Muscle layer of colon (tissue), 2 donors: ENCODE results near the gene SNX5.

Experiments
- H3K27ac ChIP-seq: one replicate; pipeline ENCODE4 v1.7.0; 2013; ENCODE audit warnings: low read depth, mild to moderate bottlenecking, low read length, moderate library complexity
- H3K27me3 ChIP-seq, 2 donors: one replicate each; pipeline ENCODE4 v1.7.0; 2013; ENCODE audit warnings: low read length in 2 of 2, mild to moderate bottlenecking in 2 of 2; ENCODE audit not compliant: insufficient read depth in 2 of 2, control insufficient read depth in 1 of 2
- H3K36me3 ChIP-seq: one replicate; pipeline ENCODE4 v1.7.0; 2013; ENCODE audit warnings: mild to moderate bottlenecking, low read length; ENCODE audit not compliant: insufficient read depth
- H3K4me1 ChIP-seq: one replicate; pipeline ENCODE4 v1.7.0; 2013; ENCODE audit warnings: mild to moderate bottlenecking, low read length; ENCODE audit not compliant: insufficient read depth
- H3K4me3 ChIP-seq, 2 donors: one replicate each; pipeline ENCODE4 v1.7.0; 2013; ENCODE audit warnings: low read length in 2 of 2, low read depth in 1 of 2, mild to moderate bottlenecking in 1 of 2, moderate library complexity in 1 of 2
- H3K9ac ChIP-seq: one replicate; pipeline ENCODE4 v1.7.0; 2013; ENCODE audit warnings: low read length
- H3K9me3 ChIP-seq: one replicate; pipeline ENCODE4 v1.7.0; 2013; ENCODE audit warnings: mild to moderate bottlenecking, low read length
- donor health status: abdominal sarcoma.
- donor health status: Adenocarcinoma of cecum.

The SNX5 gene

GRCh38 chr20:17956099-17956685, 12.4 kb downstream of the SNX5 start:
- Histone ChIP-seq H3K9me3 (no peaks in the 10 kb centered on the region), H3K36me3 (peaks cover 47% of the 10 kb centered on the region), H3K27me3 (no peaks in the 10 kb centered on the region), H3K27ac (no peak overlapping the region), H3K4me1 (peaks cover 33% of the 10 kb centered on the region), H3K4me3 (no peak overlapping the region), H3K9ac (no peak overlapping the region)

GRCh38 chr20:17955302-17955701, 13.3 kb downstream of the SNX5 start:
- Histone ChIP-seq H3K4me1 (peaks cover 27% of the 10 kb centered on the region), H3K27me3 (no peaks in the 10 kb centered on the region), H3K36me3 (peaks cover 56% of the 10 kb centered on the region), H3K9ac (no peak overlapping the region), H3K4me3 (no peak overlapping the region), H3K27ac (no peak overlapping the region), H3K9me3 (no peaks in the 10 kb centered on the region)

- Histone ChIP-seq H3K36me3 (peaks cover 70% of the 10 kb centered on the region), H3K27ac (no peak overlapping the region)
These were observed 14.7 kb downstream of the SNX5 start for GRCh38 chr20:17953935-17954334.

GRCh38 chr20:17952692-17953684, 15.6 kb downstream of the SNX5 start:
- no peak overlapping the region for H3K4me3 ChIP-seq
- no peaks in the 10 kb centered on the region for H3K9me3 ChIP-seq
- no peaks in the 10 kb centered on the region for H3K27me3 ChIP-seq
- H3K36me3 ChIP-seq, result peaks cover 77% of the 10 kb centered on the region
- no peak overlapping the region for H3K9ac ChIP-seq
- no peak overlapping the region for H3K27ac ChIP-seq
- H3K4me1 ChIP-seq, result peaks cover 7% of the 10 kb centered on the region

More at GRCh38 chr20:17953935-17954334, 14.7 kb downstream of the SNX5 start:
- Histone ChIP-seq H3K4me1 (peaks cover 15% of the 10 kb centered on the region), H3K4me3 (no peak overlapping the region), H3K27me3 (no peaks in the 10 kb centered on the region), H3K9ac (no peak overlapping the region), H3K9me3 (no peaks in the 10 kb centered on the region)

- Histone ChIP-seq H3K27ac (no peak overlapping the region), H3K9me3 (no peaks in the 10 kb centered on the region), H3K4me1 (no peaks in the 10 kb centered on the region), H3K27me3 (no peaks in the 10 kb centered on the region), H3K36me3 (peaks cover 93% of the 10 kb centered on the region), H3K9ac (no peak overlapping the region), H3K4me3 (no peak overlapping the region)
These were observed 17.3 kb downstream of the SNX5 start for GRCh38 chr20:17951323-17951722.

- no peaks in the 10 kb centered on the region for H3K4me1 ChIP-seq
- no peaks in the 10 kb centered on the region for H3K27me3 ChIP-seq
- no peaks in the 10 kb centered on the region for H3K9me3 ChIP-seq
- no peak overlapping the region for H3K27ac ChIP-seq
- peaks cover 95% of the 10 kb centered on the region for H3K36me3 ChIP-seq
- H3K9ac ChIP-seq, result no peak overlapping the region
- no peak overlapping the region for H3K4me3 ChIP-seq
These were observed 17.9 kb downstream of the SNX5 start for GRCh38 chr20:17950670-17951069.

GRCh38 chr20:17949899-17950298, 18.7 kb downstream of the SNX5 start:
- no peak overlapping the region for H3K27ac ChIP-seq
- H3K9me3 ChIP-seq, result no peaks in the 10 kb centered on the region
- no peaks in the 10 kb centered on the region for H3K4me1 ChIP-seq
- H3K9ac ChIP-seq, result no peak overlapping the region
- no peaks in the 10 kb centered on the region for H3K27me3 ChIP-seq
- peaks cover 95% of the 10 kb centered on the region for H3K36me3 ChIP-seq
- H3K4me3 ChIP-seq, result no peak overlapping the region

GRCh38 chr20:17948442-17948841, 20.2 kb downstream of the SNX5 start:
- H3K4me1 ChIP-seq, result no peaks in the 10 kb centered on the region
- peaks cover 90% of the 10 kb centered on the region for H3K36me3 ChIP-seq
- H3K27me3 ChIP-seq, result no peaks in the 10 kb centered on the region
- no peak overlapping the region for H3K27ac ChIP-seq
- H3K9ac ChIP-seq, result no peak overlapping the region
- no peak overlapping the region for H3K4me3 ChIP-seq
- H3K9me3 ChIP-seq, result no peaks in the 10 kb centered on the region

- H3K27ac ChIP-seq, result no peak overlapping the region
- H3K4me3 ChIP-seq, result no peak overlapping the region
- no peak overlapping the region for H3K9ac ChIP-seq
- no peaks in the 10 kb centered on the region for H3K4me1 ChIP-seq
- no peaks in the 10 kb centered on the region for H3K9me3 ChIP-seq
- peaks cover 90% of the 10 kb centered on the region for H3K36me3 ChIP-seq
- H3K27me3 ChIP-seq, result no peaks in the 10 kb centered on the region
These were observed 21.1 kb downstream of the SNX5 start for GRCh38 chr20:17947474-17947815.

GRCh38 chr20:17946572-17947473, 21.8 kb downstream of the SNX5 start:
- H3K4me1 ChIP-seq, result no peaks in the 10 kb centered on the region
- H3K27ac ChIP-seq, result no peak overlapping the region
- H3K27me3 ChIP-seq, result no peaks in the 10 kb centered on the region
- no peak overlapping the region for H3K9ac ChIP-seq
- H3K4me3 ChIP-seq, result no peak overlapping the region
- no peaks in the 10 kb centered on the region for H3K9me3 ChIP-seq
- H3K36me3 ChIP-seq, result peaks cover 88% of the 10 kb centered on the region

- H3K9ac ChIP-seq, result no peak overlapping the region
- no peaks in the 10 kb centered on the region for H3K27me3 ChIP-seq
- no peaks in the 10 kb centered on the region for H3K9me3 ChIP-seq
- no peak overlapping the region for H3K4me3 ChIP-seq
- H3K4me1 ChIP-seq, result no peaks in the 10 kb centered on the region
- H3K27ac ChIP-seq, result no peak overlapping the region
- H3K36me3 ChIP-seq, result peaks cover 84% of the 10 kb centered on the region
These were observed 22.6 kb downstream of the SNX5 start for GRCh38 chr20:17946040-17946439.
